ENCODE data around the gene UBE4A.
A peak's percentile ranks its signal among the peaks of the same experiment; 100 is the strongest.

The UBE4A gene

DNA sequence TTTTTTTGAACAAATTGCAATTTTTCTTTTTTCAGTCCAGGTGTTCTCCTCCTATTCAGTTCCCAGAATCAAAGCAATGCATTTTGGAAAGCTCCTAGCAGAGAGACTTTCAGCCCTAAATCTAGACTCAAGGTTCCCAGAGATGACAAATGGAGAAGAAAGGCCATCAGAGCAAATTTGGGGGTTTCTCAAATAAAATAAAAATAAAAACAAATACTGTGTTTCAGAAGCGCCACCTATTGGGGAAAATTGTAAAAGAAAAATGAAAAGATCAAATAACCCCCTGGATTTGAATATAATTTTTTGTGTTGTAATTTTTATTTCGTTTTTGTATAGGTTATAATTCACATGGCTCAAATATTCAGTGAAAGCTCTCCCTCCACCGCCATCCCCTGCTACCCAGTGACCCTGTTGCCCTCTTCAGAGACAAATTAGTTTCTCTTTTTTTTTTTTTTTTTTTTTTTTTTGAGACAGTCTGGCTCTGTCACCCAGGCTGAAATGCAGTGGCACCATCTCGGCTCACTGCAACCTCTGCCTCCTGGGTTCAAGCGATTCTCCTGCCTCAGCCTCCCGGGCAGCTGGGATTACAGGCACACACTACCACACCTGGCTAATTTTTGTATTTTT, 6.2 kb upstream of the UBE4A start:
- peak; percentile 28 for DNase-seq (ENCODE audit: low read depth)
- H3K4me3 ChIP-seq (ENCODE audit: low read depth, low read length): no peak overlapping the region
- TF ChIP-seq, protein P1, sequence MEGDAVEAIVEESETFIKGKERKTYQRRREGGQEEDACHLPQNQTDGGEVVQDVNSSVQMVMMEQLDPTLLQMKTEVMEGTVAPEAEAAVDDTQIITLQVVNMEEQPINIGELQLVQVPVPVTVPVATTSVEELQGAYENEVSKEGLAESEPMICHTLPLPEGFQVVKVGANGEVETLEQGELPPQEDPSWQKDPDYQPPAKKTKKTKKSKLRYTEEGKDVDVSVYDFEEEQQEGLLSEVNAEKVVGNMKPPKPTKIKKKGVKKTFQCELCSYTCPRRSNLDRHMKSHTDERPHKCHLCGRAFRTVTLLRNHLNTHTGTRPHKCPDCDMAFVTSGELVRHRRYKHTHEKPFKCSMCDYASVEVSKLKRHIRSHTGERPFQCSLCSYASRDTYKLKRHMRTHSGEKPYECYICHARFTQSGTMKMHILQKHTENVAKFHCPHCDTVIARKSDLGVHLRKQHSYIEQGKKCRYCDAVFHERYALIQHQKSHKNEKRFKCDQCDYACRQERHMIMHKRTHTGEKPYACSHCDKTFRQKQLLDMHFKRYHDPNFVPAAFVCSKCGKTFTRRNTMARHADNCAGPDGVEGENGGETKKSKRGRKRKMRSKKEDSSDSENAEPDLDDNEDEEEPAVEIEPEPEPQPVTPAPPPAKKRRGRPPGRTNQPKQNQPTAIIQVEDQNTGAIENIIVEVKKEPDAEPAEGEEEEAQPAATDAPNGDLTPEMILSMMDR (IDR thresholded peaks at IDR 0.05; ENCODE audit: insufficient read depth, low read depth, low read length, missing control alignments): peak; percentile 40

DNA sequence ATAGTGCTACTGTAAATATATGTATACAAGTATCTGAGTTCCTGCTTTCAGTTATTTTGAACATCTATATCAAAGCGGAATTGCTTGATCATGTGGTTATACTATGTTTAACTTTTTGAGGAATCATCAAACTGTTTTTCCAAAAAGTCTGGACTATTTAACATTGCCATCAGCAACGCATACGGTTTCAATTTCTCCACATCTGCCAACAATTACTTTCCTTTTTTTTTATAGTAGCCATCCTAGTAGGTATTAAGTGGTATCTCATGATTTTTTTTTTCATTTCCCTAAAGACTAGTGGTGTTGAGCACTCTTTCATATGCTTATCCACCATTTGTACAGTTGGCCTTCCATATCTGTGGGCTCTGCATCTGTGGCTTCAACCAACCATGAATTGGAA, 1.3 kb upstream of the UBE4A start:
- TF ChIP-seq, protein P1 (IDR thresholded peaks at IDR 0.05; ENCODE audit: insufficient read depth, low read depth, low read length, missing control alignments): no peak
- H3K4me3 ChIP-seq (ENCODE audit: low read depth, low read length): no peak overlapping the region
- no peak for DNase-seq (ENCODE audit: low read depth)

DNA sequence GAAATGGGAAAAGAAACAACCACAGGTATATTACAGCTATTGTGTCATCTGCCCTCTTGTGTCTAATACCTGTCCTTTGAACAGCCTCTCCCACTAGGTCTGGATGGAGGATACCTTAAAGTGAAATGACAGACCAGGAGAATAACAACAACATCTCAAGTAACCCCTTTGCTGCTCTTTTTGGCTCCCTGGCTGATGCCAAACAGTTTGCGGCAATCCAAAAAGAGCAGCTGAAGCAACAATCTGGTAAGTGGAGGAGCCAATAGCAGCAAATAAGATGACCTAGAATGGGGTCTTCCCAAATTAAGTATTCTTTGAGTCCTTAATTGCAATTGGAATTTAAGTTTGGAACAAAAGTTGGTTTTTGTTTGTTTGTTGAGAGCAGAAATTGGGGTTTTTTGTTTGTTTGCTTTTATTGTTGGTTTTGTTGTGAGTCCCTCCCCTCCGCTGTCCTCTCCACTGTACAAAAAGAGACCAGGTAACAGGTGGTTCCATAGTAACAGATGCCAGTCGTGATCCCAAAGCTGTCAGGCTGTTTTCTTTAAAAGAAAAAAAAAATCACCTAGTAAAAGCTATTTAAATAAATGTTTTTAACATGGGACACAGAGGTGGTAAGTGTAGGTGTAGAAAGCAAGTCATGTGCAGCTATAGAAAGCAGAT, 5.7 kb downstream of the UBE4A start:
- DNase-seq (ENCODE audit: low read depth): no peak
- TF ChIP-seq, protein P1 (IDR thresholded peaks at IDR 0.05; ENCODE audit: insufficient read depth, low read depth, low read length, missing control alignments): no peak
- H3K4me3 ChIP-seq (ENCODE audit: low read depth, low read length): no peak overlapping the region

DNA sequence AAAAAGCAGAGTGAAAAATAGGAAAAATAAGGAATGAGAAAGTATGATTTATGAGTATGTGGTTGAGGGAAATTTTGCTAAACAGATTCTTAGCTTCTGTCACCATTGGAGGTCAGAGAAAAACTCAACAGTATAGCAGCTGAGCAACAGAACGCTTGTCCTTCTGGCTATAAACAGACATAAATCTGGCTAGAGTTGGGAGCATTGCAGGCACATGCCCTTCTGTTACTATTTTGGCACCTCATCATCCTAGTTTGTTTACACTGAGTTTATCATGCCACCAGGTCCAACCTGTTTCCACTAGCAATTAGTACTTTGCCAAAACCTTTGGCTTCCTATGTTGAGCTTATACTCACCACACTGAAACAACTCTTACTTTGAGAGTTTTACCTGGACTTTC, 6.9 kb downstream of the UBE4A start:
- no peak overlapping the region for H3K4me3 ChIP-seq (ENCODE audit: low read depth, low read length)
- TF ChIP-seq, protein P1 (IDR thresholded peaks at IDR 0.05; ENCODE audit: insufficient read depth, low read depth, low read length, missing control alignments): no peak
- DNase-seq (ENCODE audit: low read depth): no peak

DNA sequence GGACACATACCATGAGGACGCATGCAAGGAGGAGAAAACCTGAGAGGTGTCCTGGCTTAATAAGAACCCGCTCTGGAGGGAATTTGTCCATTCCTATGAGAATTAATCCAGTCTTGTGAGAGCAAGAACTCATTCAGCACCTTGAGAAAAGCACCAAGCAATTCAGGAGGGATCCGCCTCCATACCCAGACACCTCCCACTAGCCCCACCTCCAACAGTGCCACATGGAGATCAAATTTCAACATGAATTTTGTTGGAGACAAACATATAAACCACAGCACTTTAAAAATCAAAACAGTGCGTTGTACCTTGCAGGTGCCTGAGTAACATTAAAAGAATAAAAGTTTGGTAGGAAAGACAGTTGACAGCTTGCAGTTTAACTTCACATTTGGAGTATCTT, 11.4 kb downstream of the UBE4A start:
- H3K4me3 ChIP-seq (ENCODE audit: low read depth, low read length): no peak overlapping the region
- no peak for DNase-seq (ENCODE audit: low read depth)
- TF ChIP-seq, protein P1 (IDR thresholded peaks at IDR 0.05; ENCODE audit: insufficient read depth, low read depth, low read length, missing control alignments): no peak

DNA sequence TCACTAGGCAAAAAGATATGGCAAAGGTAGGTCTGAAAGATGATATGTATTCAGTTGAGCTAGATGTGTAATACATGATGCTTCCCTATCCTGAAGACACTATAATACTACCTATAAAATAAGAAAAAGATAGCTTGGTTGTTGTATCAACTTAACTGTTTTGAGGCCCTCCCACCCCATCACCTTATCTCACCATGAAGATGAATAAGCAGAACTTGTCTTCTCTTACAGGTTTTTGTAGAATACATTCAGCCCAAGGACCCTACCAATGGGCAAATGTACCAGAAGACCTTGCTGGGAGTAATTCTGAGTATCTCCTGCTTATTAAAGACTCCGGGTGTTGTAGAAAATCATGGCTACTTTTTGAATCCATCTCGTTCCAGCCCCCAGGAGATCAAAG, 13.9 kb downstream of the UBE4A start:
- no peak for DNase-seq (ENCODE audit: low read depth)
- TF ChIP-seq, protein P1 (IDR thresholded peaks at IDR 0.05; ENCODE audit: insufficient read depth, low read depth, low read length, missing control alignments): no peak
- H3K4me3 ChIP-seq (ENCODE audit: low read depth, low read length): no peak overlapping the region

DNA sequence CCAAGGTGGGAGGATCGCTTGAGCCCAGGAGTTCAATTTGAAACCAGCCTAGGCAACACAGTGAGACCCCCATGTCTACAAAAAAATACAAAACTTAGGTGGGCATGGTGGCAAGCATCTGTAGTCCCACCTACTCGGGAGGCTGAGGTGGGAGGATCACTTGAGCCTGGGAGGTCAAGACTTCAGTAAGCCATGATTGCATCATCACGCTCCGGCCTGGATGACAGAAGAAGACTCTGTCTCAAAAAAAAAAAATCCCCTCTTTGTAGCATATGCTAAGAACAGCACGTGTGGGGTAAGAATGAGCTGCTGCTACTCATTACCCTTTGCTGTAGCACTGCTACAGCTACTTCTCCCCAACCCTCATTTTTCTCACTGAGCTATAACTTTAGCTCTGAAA, 14.5 kb downstream of the UBE4A start:
- DNase-seq (ENCODE audit: low read depth): no peak
- H3K4me3 ChIP-seq (ENCODE audit: low read depth, low read length): no peak overlapping the region
- TF ChIP-seq, protein P1 (IDR thresholded peaks at IDR 0.05; ENCODE audit: insufficient read depth, low read depth, low read length, missing control alignments): no peak
